ENCODE data around the gene C1orf53.
A peak's percentile ranks its signal among the peaks of the same experiment; 100 is the strongest.
"Not testable (repeated sequence)": the region's sequence is repeated elsewhere in the genome, so short reads cannot be mapped to it uniquely, and the experiment has no call there.

The C1orf53 gene

DNA sequence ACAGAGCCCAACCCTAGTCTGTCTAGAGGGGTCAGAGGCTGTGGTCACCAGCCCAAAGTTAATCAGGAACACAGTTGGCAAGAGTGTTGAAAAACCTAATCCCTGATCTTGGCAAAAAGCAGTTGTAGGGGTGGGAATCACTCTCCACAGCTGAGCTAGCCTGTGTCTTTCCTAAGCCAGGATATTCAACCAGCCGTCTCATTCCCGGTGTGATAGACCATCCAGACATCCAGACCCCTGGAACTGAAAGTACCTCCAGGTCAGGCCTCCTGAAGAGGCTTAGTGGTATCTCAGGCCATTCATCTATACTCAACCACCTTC lies 19.6 kb downstream of the C1orf53 start:
- no peak for DNase-seq

DNA sequence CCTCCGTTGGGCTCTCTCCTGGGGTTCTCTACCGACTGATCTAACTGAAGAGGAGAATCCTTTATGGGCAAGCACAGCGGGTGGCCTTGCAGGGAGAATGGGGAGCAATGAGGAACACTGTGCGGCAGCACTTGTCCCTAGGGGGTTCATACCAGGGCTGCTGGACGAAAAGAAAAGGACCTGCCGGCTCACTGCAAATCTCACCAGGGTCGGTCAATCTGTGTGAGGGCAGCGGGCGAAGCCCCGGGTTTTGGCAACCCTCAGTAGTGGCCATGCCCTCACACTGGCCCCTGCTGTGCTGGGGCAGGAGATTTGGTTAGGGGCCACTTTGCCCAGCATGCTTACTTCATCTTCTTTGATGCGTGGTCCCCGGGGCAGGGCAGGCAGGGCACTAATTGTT lies 20.6 kb downstream of the C1orf53 start:
- DNase-seq: no peak

GRCh38 chr1:197924516-197925123 lies 22.2 kb downstream of the C1orf53 start:
- DNase-seq: no peak

GRCh38 chr1:197927908-197928665 lies 25.7 kb downstream of the C1orf53 start:
- no peak for DNase-seq

GRCh38 chr1:197928849-197929336 lies 26.5 kb downstream of the C1orf53 start:
- no peak for DNase-seq

DNA sequence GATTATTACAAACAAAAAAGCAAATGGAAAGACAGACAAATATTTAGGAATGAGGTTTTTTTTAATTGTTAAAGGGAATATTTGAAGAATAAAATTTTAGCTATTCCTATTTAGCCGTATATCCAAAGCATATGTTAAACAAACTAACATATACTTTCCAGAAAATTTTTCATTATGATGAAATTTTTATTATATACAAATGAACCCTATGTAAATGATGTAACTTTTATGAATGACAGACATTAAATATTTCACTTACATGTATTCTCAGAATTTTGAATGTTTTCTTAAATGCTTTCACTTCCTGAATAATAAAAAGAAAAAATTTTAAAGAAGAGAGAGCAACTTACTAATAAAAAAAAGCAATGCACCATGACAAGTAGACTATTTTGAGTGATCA lies 30.6 kb downstream of the C1orf53 start:
- no peak for DNase-seq

GRCh38 chr1:197933647-197934046 lies 31.2 kb downstream of the C1orf53 start:
- no peak for DNase-seq

DNA sequence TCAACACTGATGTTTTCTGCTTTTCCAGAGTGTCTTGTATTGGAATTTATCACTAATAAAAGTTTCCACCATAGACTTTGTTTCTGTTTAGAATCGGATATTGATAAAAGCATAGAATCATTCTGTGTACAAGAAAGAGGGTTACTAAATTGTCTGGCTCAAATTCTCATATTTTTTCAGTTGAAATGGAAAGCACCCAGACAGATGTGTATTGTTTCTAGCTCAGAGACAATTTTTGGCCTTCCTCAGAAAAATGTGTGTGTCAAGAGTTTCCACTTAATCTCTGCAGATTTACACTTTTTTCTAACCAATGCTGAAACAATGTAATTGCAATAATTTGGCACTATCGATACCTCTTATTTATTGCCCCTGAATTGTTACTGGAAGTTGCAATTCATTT lies 35.0 kb downstream of the C1orf53 start:
- no peak for DNase-seq

GRCh38 chr1:197937892-197938291 lies 35.5 kb downstream of the C1orf53 start:
- no peak for DNase-seq

- DNase-seq: not testable (repeated sequence)
Observed at GRCh38 chr1:197939159-197939980, 36.9 kb downstream of the C1orf53 start.

- DNase-seq: no peak
Observed at GRCh38 chr1:197942042-197942441, 39.6 kb downstream of the C1orf53 start.

GRCh38 chr1:197944485-197944884 lies 42.1 kb downstream of the C1orf53 start:
- no peak for DNase-seq

GRCh38 chr1:197948926-197949899 lies 46.8 kb downstream of the C1orf53 start:
- peak; percentile 47 for DNase-seq

- DNase-seq: no peak
Observed at GRCh38 chr1:197951089-197951488, 48.7 kb downstream of the C1orf53 start.

- DNase-seq: no peak
Observed at GRCh38 chr1:197951617-197952175, 49.3 kb downstream of the C1orf53 start.

GRCh38 chr1:197953472-197953871 lies 51.0 kb downstream of the C1orf53 start:
- DNase-seq: not testable (repeated sequence)

DNA sequence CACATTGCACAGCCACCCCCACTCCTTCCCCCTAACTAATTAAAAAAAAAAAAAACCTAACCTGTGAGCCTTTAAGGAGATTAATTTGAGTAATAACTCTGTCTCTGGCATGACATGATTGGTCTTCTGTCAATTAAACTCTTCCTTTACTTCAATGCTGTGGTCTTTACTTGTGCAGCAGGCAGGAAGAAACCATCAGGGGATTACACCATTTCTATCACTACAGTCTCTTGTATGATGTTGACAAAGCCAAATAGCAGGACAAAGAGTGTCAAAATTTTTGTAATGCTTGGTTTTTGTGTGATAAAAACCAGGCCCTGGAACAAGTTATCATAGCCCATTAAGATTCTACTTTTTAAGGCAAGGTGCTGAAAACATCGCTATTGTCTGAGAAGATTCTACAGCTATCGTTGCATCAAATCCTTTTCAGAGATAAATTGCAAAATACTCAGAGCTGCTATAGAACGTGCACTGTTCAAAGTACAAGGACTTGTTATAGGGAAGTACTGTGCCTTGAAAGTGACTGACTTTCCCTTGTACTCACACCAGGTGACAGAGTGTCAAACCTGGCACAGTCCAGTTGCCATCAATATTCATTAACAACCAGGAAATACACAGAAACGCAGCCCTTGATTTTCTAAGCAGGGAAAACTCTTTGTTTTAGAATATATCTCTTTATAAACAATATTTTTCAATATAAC lies 52.4 kb downstream of the C1orf53 start:
- DNase-seq: no peak

- DNase-seq: no peak
Observed at GRCh38 chr1:197955486-197956394, 53.3 kb downstream of the C1orf53 start.

All from central memory CD4-positive, alpha-beta T cell (primary cell).